Measurements from ENCODE around the gene SCYL1. TPM values are rescaled to one million over a fixed set of nuclear protein-coding genes. Genes with fewer than 3 reads are reported as not detected.

SCYL1 gene
- total and polyA plus RNA-seq, 2 experiments from 2014 or later = 52.7 to 66.1 TPM

DNA sequence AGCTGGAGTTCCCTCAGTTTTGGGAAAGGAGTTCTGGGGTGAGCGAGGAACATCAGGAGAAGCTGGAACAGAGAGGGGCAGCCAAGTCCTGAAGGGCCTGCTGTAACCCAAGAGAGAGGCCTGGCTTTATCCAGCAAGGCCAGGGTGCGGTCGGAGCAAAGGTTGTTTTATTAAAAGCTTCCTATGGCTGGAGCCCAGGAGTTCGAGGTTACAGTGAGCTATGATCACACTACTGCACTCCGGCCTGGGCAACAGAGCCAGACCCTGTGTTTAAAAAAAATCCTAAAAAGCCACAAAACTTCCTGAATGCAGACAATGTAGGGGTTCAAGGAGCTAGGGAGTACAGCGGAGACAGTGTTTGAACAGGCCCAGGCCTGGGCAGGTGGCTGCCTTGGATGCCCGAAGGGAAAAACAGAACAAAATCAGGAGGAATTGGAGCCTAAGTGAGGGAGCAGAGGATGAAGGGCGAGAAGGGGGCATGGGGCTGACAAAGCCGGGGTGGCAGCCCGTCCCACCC, 48.2 kb upstream of the SCYL1 start:
- TF ChIP-seq EZH2phosphoT487 (IDR thresholded peaks at IDR 0.05; ENCODE audit: unreplicated experiment) = no peak
- TF ChIP-seq, protein P1, sequence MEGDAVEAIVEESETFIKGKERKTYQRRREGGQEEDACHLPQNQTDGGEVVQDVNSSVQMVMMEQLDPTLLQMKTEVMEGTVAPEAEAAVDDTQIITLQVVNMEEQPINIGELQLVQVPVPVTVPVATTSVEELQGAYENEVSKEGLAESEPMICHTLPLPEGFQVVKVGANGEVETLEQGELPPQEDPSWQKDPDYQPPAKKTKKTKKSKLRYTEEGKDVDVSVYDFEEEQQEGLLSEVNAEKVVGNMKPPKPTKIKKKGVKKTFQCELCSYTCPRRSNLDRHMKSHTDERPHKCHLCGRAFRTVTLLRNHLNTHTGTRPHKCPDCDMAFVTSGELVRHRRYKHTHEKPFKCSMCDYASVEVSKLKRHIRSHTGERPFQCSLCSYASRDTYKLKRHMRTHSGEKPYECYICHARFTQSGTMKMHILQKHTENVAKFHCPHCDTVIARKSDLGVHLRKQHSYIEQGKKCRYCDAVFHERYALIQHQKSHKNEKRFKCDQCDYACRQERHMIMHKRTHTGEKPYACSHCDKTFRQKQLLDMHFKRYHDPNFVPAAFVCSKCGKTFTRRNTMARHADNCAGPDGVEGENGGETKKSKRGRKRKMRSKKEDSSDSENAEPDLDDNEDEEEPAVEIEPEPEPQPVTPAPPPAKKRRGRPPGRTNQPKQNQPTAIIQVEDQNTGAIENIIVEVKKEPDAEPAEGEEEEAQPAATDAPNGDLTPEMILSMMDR (conservative IDR thresholded peaks at IDR 0.05; ENCODE audit: low read depth in 2 of 2) = no peak
- TF ChIP-seq ZNF114 (CRISPR knock-in tag; IDR thresholded peaks at IDR 0.05) = no peak
- Histone ChIP-seq H3K4me3 (peak overlapping the region; percentile 79), H3K4me2 (peak overlapping the region; percentile 92), H3K79me2 (replicated peaks; ENCODE audit: insufficient read depth) (peaks cover 9% of the 10 kb centered on the region), H3K27me3 (ENCODE audit: insufficient read depth) (no peaks in the 10 kb centered on the region), H3K36me3 (ENCODE audit: insufficient read depth) (no peaks in the 10 kb centered on the region), H4K20me1 (replicated peaks; ENCODE audit: insufficient read depth) (no peaks in the 10 kb centered on the region), H3F3A (replicated peaks; ENCODE audit: low read depth) (peaks cover 18% of the 10 kb centered on the region), H3K4me1 (ENCODE audit: insufficient read depth) (peaks cover 33% of the 10 kb centered on the region), H2AFZ (peak overlapping the region; percentile 91; the same call in 1 of the 2 replicates), H3K27ac (ENCODE audit: low read depth) (peak overlapping the region; percentile 90), H3K9me2 (ENCODE audit: insufficient read depth) (no peaks in the 10 kb centered on the region)
- H3K27ac Mint-ChIP-seq = peak overlapping the region; percentile 93
- peak overlapping the region; percentile 83 for H3K4me3 Mint-ChIP-seq
- H3K27me3 Mint-ChIP-seq (ENCODE audit: insufficient read depth, low read depth, poor library complexity) = peaks cover 12% of the 10 kb centered on the region
- peaks cover 2% of the 10 kb centered on the region; the same call in 1 of the 3 replicates for H3K9me3 Mint-ChIP-seq
- DNase-seq (ENCODE audit: low spot score) (no peak), ATAC-seq (no peak)
- H3K4me1 Mint-ChIP-seq = peaks cover 37% of the 10 kb centered on the region
- no peaks in the 10 kb centered on the region; the same call in 2 of the 3 replicates for H3K36me3 Mint-ChIP-seq (ENCODE audit: low read depth)

DNA sequence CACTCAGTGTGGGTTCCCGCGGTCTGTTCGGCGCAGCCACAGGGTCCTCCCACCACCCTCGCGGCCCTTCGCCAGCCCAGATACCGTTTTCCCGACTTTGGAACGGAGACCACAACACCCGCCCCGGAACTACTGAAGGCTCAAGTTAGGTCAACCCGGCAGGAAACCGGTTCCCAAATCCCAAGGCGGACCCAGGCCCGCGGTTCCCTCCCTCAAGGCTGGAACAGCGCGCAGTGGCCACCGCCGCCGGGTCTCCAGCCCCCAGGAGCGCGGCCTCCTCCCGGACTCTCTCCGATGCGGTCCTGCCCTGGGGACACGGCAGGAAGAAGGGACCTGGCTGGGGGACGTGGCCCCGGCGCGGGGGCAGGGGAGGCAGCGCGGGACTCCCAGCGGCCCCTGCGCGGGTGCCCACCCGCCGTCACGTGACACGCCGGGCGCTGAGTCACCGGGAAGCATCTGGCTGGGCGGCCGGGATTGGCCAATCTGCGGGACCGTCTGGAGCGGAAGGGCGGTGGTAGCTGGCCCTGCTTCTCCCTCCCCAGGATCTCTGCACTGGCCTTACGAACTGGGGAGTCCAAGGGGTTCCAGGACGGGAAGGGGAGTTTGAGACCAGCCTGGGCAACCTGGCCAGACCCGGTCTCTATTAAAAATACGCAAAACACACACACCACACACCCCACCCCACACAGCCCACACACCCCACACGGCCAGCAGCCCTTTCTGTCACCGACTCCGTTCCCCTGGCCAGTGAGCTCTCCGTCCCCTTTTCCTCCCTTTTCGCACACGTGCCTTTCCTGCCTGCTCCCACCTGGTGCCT, 47.5 kb upstream of the SCYL1 start:
- Mint-ChIP-seq H3K27ac (peak overlapping the region; percentile 98), H3K9me3 (peaks cover 2% of the 10 kb centered on the region; the same call in 1 of the 3 replicates), H3K27me3 (ENCODE audit: insufficient read depth, low read depth, poor library complexity) (peaks cover 9% of the 10 kb centered on the region), H3K36me3 (ENCODE audit: low read depth) (no peaks in the 10 kb centered on the region; the same call in 2 of the 3 replicates), H3K4me3 (peak overlapping the region; percentile 83), H3K4me1 (peaks cover 36% of the 10 kb centered on the region)
- no peaks in the 10 kb centered on the region for H3K27me3 ChIP-seq (ENCODE audit: insufficient read depth)
- peak overlapping the region; percentile 90 for H3K27ac ChIP-seq (ENCODE audit: low read depth)
- DNase-seq (ENCODE audit: low spot score) (peak; percentile 96), ATAC-seq (peak; percentile 79)
- no peaks in the 10 kb centered on the region for H3K9me2 ChIP-seq (ENCODE audit: insufficient read depth)
- peak overlapping the region; percentile 92 for H3K4me2 ChIP-seq
- H3K79me2 ChIP-seq (replicated peaks; ENCODE audit: insufficient read depth) = peaks cover 9% of the 10 kb centered on the region
- peaks cover 18% of the 10 kb centered on the region for H3F3A ChIP-seq (replicated peaks; ENCODE audit: low read depth)
- H3K4me1 ChIP-seq (ENCODE audit: insufficient read depth) = peaks cover 31% of the 10 kb centered on the region
- peak overlapping the region; percentile 91 for H2AFZ ChIP-seq
- H3K36me3 ChIP-seq (ENCODE audit: insufficient read depth) = no peaks in the 10 kb centered on the region
- H3K4me3 ChIP-seq = peak overlapping the region; percentile 79
- peak; percentile 72 for TF ChIP-seq POLR2AphosphoS5 (IDR thresholded peaks at IDR 0.05; ENCODE audit: low read depth)
- TF ChIP-seq, protein P2, sequence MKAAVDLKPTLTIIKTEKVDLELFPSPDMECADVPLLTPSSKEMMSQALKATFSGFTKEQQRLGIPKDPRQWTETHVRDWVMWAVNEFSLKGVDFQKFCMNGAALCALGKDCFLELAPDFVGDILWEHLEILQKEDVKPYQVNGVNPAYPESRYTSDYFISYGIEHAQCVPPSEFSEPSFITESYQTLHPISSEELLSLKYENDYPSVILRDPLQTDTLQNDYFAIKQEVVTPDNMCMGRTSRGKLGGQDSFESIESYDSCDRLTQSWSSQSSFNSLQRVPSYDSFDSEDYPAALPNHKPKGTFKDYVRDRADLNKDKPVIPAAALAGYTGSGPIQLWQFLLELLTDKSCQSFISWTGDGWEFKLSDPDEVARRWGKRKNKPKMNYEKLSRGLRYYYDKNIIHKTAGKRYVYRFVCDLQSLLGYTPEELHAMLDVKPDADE (IDR thresholded peaks at IDR 0.05) = 0 out of 2 replicates have a peak, but pooled peaks have one; percentile 36
- no peak for TF ChIP-seq ZNF331 (CRISPR knock-in tag; IDR thresholded peaks at IDR 0.05; ENCODE audit: low read depth)
- TF ChIP-seq NANOG (IDR thresholded peaks at IDR 0.05; ENCODE audit: borderline replicate concordance) = no peak
- TF ChIP-seq EZH2phosphoT487 (IDR thresholded peaks at IDR 0.05; ENCODE audit: unreplicated experiment) = no peak
- TF ChIP-seq EZH2 (IDR thresholded peaks at IDR 0.05; ENCODE audit: low read depth, unreplicated experiment) = no peak
- TF ChIP-seq, protein P1 (conservative IDR thresholded peaks at IDR 0.05; ENCODE audit: low read depth in 2 of 2) = no peak
- TF ChIP-seq CREB1 (CRISPR knock-in tag; IDR thresholded peaks at IDR 0.05; ENCODE audit: low read depth) = peak; percentile 74
- no peaks in the 10 kb centered on the region for H4K20me1 ChIP-seq (replicated peaks; ENCODE audit: insufficient read depth)
